KMS-11 (cell line): ENCODE results near the gene PIEZO2.

Source experiments
- H2AFZ ChIP-seq: fragments of 200-600 bp; sonication (generic); 2 replicates; pipeline ENCODE4 v1.6.1; 2016; ENCODE audit warnings: antibody characterized with exemption, mixed run types, low read depth
- H3K27ac ChIP-seq: fragments of 200-600 bp; sonication (generic); 2 replicates; pipeline ENCODE4 v1.6.1; 2016; ENCODE audit warnings: mild to moderate bottlenecking, mixed run types
- H3K27me3 ChIP-seq: fragments of 200-600 bp; sonication (generic); 2 replicates; pipeline ENCODE4 v1.6.1; 2017; ENCODE audit warnings: mild to moderate bottlenecking, low read depth, mixed run types, moderate library complexity; ENCODE audit not compliant: insufficient read depth
- H3K36me3 ChIP-seq: fragments of 200-600 bp; sonication (generic); 2 replicates; pipeline ENCODE4 v1.6.1; 2017; ENCODE audit warnings: mild to moderate bottlenecking, mixed run types; ENCODE audit not compliant: insufficient read depth
- H3K4me1 ChIP-seq: fragments of 200-600 bp; sonication (generic); 2 replicates; pipeline ENCODE4 v1.6.1; 2016; ENCODE audit warnings: mild to moderate bottlenecking, low read depth, mixed run types; ENCODE audit not compliant: poor library complexity, severe bottlenecking
- H3K4me2 ChIP-seq: fragments of 200-600 bp; sonication (generic); 2 replicates; pipeline ENCODE4 v1.7.0; 2016; ENCODE audit warnings: mild to moderate bottlenecking, mixed run types
- H3K4me3 ChIP-seq: fragments of 200-600 bp; sonication (generic); IDR thresholded peaks from 2 replicates; pipeline ENCODE4 v1.6.1; 2017; ENCODE audit warnings: low read depth, low read length, mixed read lengths; ENCODE audit not compliant: insufficient read depth
- H3K79me2 ChIP-seq: fragments of 200-600 bp; sonication (generic); 2 replicates; pipeline ENCODE4 v1.6.1; 2016; ENCODE audit warnings: low read depth, mixed run types; ENCODE audit not compliant: insufficient read depth
- H3K9ac ChIP-seq: fragments of 200-600 bp; sonication (generic); 2 replicates; pipeline ENCODE4 v1.6.1; 2016; ENCODE audit warnings: mild to moderate bottlenecking, mixed run types
- H4K20me1 ChIP-seq: fragments of 200-600 bp; sonication (generic); 2 replicates; pipeline ENCODE4 v1.6.1; 2016; ENCODE audit warnings: mild to moderate bottlenecking, mixed run types; ENCODE audit not compliant: insufficient read depth
- TF ChIP-seq, protein P1 (sequence below): fragments of 200-600 bp; sonication (generic); conservative IDR thresholded peaks from 2 replicates; pipeline ENCODE4 v1.6.1; 2017; ENCODE audit warnings: low read depth, mild to moderate bottlenecking, antibody characterized with exemption, low read length, moderate library complexity, mixed read lengths

The PIEZO2 gene

DNA sequence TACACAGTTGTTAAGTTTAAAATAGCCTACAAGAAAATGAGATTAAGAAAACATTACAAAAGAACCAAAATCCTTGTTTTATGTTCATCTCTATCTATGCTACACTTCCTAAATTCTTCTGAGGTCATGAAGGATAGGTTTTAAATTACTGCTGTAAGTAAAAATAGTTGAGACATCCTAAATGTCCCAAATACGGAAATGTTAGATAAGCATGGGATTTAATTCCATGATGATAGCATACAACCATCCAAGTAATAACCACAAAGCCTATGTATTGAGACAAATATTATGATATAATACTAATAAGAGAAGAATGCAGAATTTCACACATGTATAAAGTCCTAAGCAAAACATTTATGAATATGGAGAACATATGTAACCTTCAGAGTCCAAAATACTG, 34.1 kb downstream of the PIEZO2 start:
- Histone ChIP-seq H3K36me3 (no peaks in the 10 kb centered on the region), H3K27ac (no peak overlapping the region), H2AFZ (no peak overlapping the region), H3K4me3 (no peak overlapping the region), H3K4me2 (no peak overlapping the region), H4K20me1 (no peaks in the 10 kb centered on the region), H3K27me3 (no peaks in the 10 kb centered on the region), H3K79me2 (no peaks in the 10 kb centered on the region), H3K4me1 (no peaks in the 10 kb centered on the region), H3K9ac (no peak overlapping the region)
- TF ChIP-seq, protein P1, sequence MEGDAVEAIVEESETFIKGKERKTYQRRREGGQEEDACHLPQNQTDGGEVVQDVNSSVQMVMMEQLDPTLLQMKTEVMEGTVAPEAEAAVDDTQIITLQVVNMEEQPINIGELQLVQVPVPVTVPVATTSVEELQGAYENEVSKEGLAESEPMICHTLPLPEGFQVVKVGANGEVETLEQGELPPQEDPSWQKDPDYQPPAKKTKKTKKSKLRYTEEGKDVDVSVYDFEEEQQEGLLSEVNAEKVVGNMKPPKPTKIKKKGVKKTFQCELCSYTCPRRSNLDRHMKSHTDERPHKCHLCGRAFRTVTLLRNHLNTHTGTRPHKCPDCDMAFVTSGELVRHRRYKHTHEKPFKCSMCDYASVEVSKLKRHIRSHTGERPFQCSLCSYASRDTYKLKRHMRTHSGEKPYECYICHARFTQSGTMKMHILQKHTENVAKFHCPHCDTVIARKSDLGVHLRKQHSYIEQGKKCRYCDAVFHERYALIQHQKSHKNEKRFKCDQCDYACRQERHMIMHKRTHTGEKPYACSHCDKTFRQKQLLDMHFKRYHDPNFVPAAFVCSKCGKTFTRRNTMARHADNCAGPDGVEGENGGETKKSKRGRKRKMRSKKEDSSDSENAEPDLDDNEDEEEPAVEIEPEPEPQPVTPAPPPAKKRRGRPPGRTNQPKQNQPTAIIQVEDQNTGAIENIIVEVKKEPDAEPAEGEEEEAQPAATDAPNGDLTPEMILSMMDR: no peak

DNA sequence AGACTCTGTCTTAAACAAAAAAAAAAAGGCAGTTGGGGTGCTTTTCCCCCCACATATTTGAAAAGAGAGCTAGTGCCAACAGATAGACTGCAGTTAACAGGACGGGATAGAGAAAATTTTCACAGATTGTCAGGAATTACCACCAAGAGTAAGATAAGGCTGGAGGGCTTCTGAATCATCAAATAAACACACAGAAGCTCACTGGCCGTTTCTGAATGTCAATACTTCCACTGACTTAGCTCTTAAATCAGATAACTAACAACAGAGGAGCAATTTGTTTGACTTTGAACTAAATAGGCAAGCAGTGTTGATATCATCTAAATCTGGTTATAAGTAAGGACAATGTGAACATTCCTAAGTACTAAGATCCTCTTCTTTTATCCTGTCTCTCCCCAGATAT, 34.7 kb downstream of the PIEZO2 start:
- Histone ChIP-seq H4K20me1 (no peaks in the 10 kb centered on the region), H3K9ac (no peak overlapping the region), H3K27ac (no peak overlapping the region), H3K4me2 (no peak overlapping the region), H3K36me3 (no peaks in the 10 kb centered on the region), H3K79me2 (no peaks in the 10 kb centered on the region), H3K4me1 (no peaks in the 10 kb centered on the region), H2AFZ (no peak overlapping the region), H3K4me3 (no peak overlapping the region), H3K27me3 (no peaks in the 10 kb centered on the region)
- TF ChIP-seq, protein P1: no peak

DNA sequence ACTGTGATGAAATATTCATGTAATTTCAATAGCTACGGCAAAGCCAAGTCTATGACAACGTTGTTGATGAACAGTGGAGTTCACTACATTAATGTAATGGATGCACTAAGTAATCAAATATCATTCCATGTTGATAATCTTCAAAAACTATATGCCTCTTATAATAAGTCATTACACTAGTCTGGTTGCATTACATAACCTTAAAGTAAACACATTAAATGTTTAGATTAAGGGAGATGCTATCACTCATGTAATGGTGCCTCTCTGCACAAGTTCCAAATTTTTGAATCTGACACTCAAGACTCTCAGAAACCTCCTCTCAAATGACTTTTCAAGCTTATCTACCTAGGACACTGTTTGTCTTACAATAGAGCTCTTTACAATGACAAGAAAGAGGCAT, 35.4 kb downstream of the PIEZO2 start:
- no peaks in the 10 kb centered on the region for H3K4me1 ChIP-seq
- H2AFZ ChIP-seq: no peak overlapping the region
- no peak overlapping the region for H3K27ac ChIP-seq
- H3K36me3 ChIP-seq: no peaks in the 10 kb centered on the region
- no peaks in the 10 kb centered on the region for H3K79me2 ChIP-seq
- H4K20me1 ChIP-seq: no peaks in the 10 kb centered on the region
- no peak overlapping the region for H3K9ac ChIP-seq
- H3K4me3 ChIP-seq: no peak overlapping the region
- H3K4me2 ChIP-seq: no peak overlapping the region
- TF ChIP-seq, protein P1: no peak
- no peaks in the 10 kb centered on the region for H3K27me3 ChIP-seq

DNA sequence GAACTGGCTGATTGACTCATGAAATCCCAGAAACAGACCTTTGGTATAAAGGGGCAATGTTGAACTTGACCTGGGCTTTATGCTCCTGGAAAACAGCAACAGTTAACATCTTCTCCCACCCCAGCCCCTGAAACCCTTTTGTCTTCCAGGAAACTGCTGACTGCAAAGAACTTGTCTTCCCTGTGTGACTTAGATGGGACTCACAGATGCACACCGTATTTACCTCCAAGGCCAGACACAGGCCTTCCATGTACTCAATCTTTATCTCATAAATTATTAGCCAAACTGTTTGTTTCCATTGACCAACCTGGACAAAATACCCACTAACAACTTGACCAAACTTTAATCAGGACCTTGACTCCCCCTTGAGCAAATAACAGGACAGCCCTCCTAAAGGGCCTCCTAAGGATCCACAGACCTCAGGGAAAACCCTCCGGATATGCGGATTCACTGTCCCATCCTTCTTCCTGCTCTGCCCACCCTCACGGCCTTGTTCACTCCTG, 36.3 kb downstream of the PIEZO2 start:
- no peak overlapping the region for H3K27ac ChIP-seq
- no peaks in the 10 kb centered on the region for H3K36me3 ChIP-seq
- H3K4me2 ChIP-seq: no peak overlapping the region
- H4K20me1 ChIP-seq: no peaks in the 10 kb centered on the region
- H3K79me2 ChIP-seq: no peaks in the 10 kb centered on the region
- H3K4me3 ChIP-seq: no peak overlapping the region
- H2AFZ ChIP-seq: no peak overlapping the region
- TF ChIP-seq, protein P1: no peak
- H3K4me1 ChIP-seq: no peaks in the 10 kb centered on the region
- no peaks in the 10 kb centered on the region for H3K27me3 ChIP-seq
- H3K9ac ChIP-seq: no peak overlapping the region
